K562 treated with DMSO at 1 percent for 12 hours (cell line): ENCODE data around the gene AHRR. TPM values are rescaled to one million over a fixed set of nuclear protein-coding genes. Genes with fewer than 3 reads are reported as not detected.

Source experiments
- total RNA-seq: library from RNA; unstranded; fragments of 300-600 nt; gene quantifications from 2 replicates; pipeline ENCODE4 v1.2.3, GENCODE V29; 2022; ENCODE audit not compliant: insufficient read depth

AHRR gene
- total RNA-seq = 3.0 and 4.0 TPM in 2 replicates

GRCh38 chr5:321230-321725 is at the start of gene AHRR:
Gene AHRR (plus strand): TSS chr5:321714. CDS start chr5:343903, 22,189 bp downstream.

GRCh38 chr5:442335-443238 is 121.1 kb downstream of the AHRR start, which contains the start of gene EXOC3:
Gene EXOC3 (plus strand): TSS chr5:443176. CDS start chr5:446206, 3,030 bp downstream.

Other genes starting within 250 kb of the AHRR start
- not detected in 2 replicates for gene PLEKHG4B, start 229.5 kb upstream of the AHRR start, total RNA-seq
- not detected in 2 replicates for gene LRRC14B, start 130.2 kb upstream of the AHRR start, total RNA-seq
- 3.7 and 5.8 TPM in 2 replicates for gene CCDC127, start 103.6 kb upstream of the AHRR start, total RNA-seq
- gene SDHA, start 103.4 kb upstream of the AHRR start, total RNA-seq = 104 and 125 TPM in 2 replicates
- gene PDCD6, start 50.1 kb upstream of the AHRR start, total RNA-seq = 115 and 130 TPM in 2 replicates
- gene EXOC3, start 121.5 kb downstream of the AHRR start, total RNA-seq = 38.4 and 48.4 TPM in 2 replicates
- 3.0 and 4.5 TPM in 2 replicates for gene SLC9A3, start 202.7 kb downstream of the AHRR start, total RNA-seq